Gastrocnemius medialis (tissue), 4 donors: Measurements from ENCODE around the gene APPBP2. TPM values are rescaled to one million over a fixed set of nuclear protein-coding genes. Genes with fewer than 3 reads are reported as not detected.

Experiments
- ATAC-seq, 2 donors: fragments of 150-250 bp; one replicate each; pipeline ENCODE4 v1.9.1; 2016
- DNase-seq, 2 donors: peaks; one replicate each; pipeline ENCODE4 v3.0.0-alpha.2; 2019
- H3K27ac ChIP-seq, 4 donors: fragments of 200-600 bp; sonication (generic); 1 replicate in 1 of 4; 2 replicates in 3 of 4; pipeline ENCODE4 v1.5.1; 2016 to 2018; ENCODE audit warnings: mild to moderate bottlenecking in 2 of 4, moderate library complexity in 1 of 4
- H3K27me3 ChIP-seq, 3 donors: fragments of 200-600 bp; sonication (generic) in 2 of 3; 1 replicate in 1 of 3; 2 replicates in 2 of 3; pipeline versions ENCODE4 v1.5.1 to v1.6.0; 2016 to 2019; ENCODE audit warnings: mild to moderate bottlenecking in 1 of 3, moderate library complexity in 1 of 3
- H3K36me3 ChIP-seq, 2 donors: fragments of 200-600 bp; sonication (generic) in 1 of 2; one replicate each; pipeline ENCODE4 v1.5.1; 2017 to 2018
- H3K4me1 ChIP-seq, 2 donors: fragments of 200-600 bp; sonication (generic) in 1 of 2; one replicate each; pipeline ENCODE4 v1.5.1; 2016 to 2017; ENCODE audit warnings: mild to moderate bottlenecking in 2 of 2
- H3K4me3 ChIP-seq, 4 donors: fragments of 200-600 bp; sonication (generic) in 3 of 4; 1 replicate in 1 of 4; 2 replicates in 3 of 4; pipeline ENCODE4 v1.5.1; 2016 to 2019; ENCODE audit warnings: mild to moderate bottlenecking in 2 of 4
- H3K9me3 ChIP-seq, 3 donors: fragments of 200-600 bp; sonication (generic) in 2 of 3; 1 replicate in 1 of 3; 2 replicates in 2 of 3; pipeline ENCODE4 v1.5.1; 2016 to 2019
- POLR2A ChIP-seq, 2 donors: fragments of 450-650 bp; IDR thresholded peaks; one replicate each; pipeline ENCODE4 v1.6.1; 2017; ENCODE audit warnings: antibody characterized with exemption in 2 of 2, mild to moderate bottlenecking in 2 of 2, moderate library complexity in 2 of 2
- in situ Hi-C, 4 donors: fragments of 200-750 bp; cut with MboI; loops; one replicate each; pipeline versions ENCODE4 v1.15.0 to v1.8.0; 2017; ENCODE audit warnings: low sequenced_read_pairs in 4 of 4
- intact Hi-C: fragments of 100-400 bp; cut with DNase I; formaldehyde crosslinking; loops from one replicate; pipeline ENCODE4 v1.15.1; 2023; ENCODE audit warnings: low total_unique reads
- total RNA-seq, 4 donors: library from RNA; depleted of rRNA; stranded (reverse); fragments of >200 nt; gene quantifications; one replicate each; pipeline versions ENCODE4 v1.1.0 to v1.2.3, GENCODE V29; 2016
- TF ChIP-seq, protein P1 (sequence below), 5 experiments: fragments of 450-650 bp in 3 of 5; fragments of 200-600 bp in 2 of 5; sonication (generic) in 2 of 5; IDR thresholded peaks in 4 of 5; conservative IDR thresholded peaks in 1 of 5; 1 replicate in 4 of 5; 2 replicates in 1 of 5; pipeline ENCODE4 v1.5.1; 2016 to 2019; ENCODE audit warnings: antibody characterized with exemption in 5 of 5, mild to moderate bottlenecking in 3 of 5, moderate library complexity in 3 of 5

APPBP2 gene
- total RNA-seq, 4 donors from 2014 or later, result 14.2 to 21.8 (median 18.1) TPM

GRCh38 chr17:60443713-60444112 is 82.3 kb downstream of the APPBP2 start:
- no peak for TF ChIP-seq POLR2A (IDR thresholded peaks at IDR 0.05)
- TF ChIP-seq, protein P1, sequence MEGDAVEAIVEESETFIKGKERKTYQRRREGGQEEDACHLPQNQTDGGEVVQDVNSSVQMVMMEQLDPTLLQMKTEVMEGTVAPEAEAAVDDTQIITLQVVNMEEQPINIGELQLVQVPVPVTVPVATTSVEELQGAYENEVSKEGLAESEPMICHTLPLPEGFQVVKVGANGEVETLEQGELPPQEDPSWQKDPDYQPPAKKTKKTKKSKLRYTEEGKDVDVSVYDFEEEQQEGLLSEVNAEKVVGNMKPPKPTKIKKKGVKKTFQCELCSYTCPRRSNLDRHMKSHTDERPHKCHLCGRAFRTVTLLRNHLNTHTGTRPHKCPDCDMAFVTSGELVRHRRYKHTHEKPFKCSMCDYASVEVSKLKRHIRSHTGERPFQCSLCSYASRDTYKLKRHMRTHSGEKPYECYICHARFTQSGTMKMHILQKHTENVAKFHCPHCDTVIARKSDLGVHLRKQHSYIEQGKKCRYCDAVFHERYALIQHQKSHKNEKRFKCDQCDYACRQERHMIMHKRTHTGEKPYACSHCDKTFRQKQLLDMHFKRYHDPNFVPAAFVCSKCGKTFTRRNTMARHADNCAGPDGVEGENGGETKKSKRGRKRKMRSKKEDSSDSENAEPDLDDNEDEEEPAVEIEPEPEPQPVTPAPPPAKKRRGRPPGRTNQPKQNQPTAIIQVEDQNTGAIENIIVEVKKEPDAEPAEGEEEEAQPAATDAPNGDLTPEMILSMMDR (IDR thresholded peaks at IDR 0.05 in 4 of 5, conservative IDR thresholded peaks at IDR 0.05 in 1 of 5), result no peak
- no peak overlapping the region for H3K4me3 ChIP-seq
- H3K36me3 ChIP-seq, result peaks cover 0 to 24% of the 10 kb centered on the region in 2 donors
- ATAC-seq (no peak), DNase-seq (no peak)
- in situ Hi-C loops (loop anchor here (25.0 kb wide), 2 partner anchors 306 to 381 kb away; partner anchors contain the start of gene CA4 (in 3 of the 4)), intact Hi-C loops (no loop called here)
- H3K27ac ChIP-seq, result no peak overlapping the region
- H3K4me1 ChIP-seq, result no peaks in the 10 kb centered on the region
- no peaks in the 10 kb centered on the region for H3K27me3 ChIP-seq
- no peaks in the 10 kb centered on the region for H3K9me3 ChIP-seq

DNA sequence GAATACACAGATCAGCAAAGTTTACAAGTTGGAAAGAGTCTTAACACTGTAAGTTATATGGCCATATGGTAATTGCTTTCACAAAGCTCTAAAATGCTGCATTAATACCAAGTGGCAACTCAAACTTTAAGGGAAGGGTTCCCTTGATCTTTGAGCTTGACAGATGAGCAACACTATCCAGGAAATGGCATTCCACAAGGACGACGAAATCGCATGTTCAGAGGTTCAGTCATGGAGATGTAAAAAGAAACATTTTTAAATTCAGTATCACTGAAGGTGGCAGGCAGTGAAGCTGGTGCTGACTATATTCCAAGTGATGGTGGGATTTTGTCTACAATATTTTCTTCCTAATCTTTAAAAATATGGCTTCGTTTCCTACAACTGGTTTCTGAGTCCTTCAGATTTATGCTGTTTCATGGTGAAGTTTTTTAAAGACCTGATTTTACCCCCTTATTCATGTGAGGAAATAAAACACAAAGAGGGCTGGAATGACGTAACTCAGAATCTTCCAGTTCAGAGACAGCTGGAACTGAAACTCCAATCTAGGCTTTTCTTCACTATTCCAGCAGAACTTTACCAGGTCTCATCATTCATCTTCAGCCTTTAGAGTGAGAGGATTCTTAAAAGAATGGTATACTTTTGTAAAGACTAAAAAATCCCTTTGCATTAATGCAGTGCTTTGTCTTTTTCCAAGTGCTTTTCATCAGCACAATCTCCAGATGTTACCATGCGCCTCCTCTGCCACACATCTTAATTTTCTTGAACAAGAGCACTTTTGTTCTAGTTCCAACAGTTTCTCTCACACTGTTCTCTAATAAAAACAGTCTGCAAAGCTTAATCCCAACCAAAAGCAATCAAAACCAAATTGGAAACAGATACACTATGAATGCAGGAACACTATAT is 83.5 kb downstream of the APPBP2 start:
- no peaks in the 10 kb centered on the region for H3K4me1 ChIP-seq
- H3K4me3 ChIP-seq, result no peak overlapping the region
- intact Hi-C loops, result no loop called here
- no peaks in the 10 kb centered on the region for H3K27me3 ChIP-seq
- in situ Hi-C loops, result loop anchor here (25.0 kb wide), 2 partner anchors 305 to 380 kb away; partner anchors contain the start of gene CA4 (in 3 of the 4)
- no peaks in the 10 kb centered on the region for H3K9me3 ChIP-seq
- TF ChIP-seq, protein P1 (IDR thresholded peaks at IDR 0.05 in 4 of 5, conservative IDR thresholded peaks at IDR 0.05 in 1 of 5), result no peak
- no peak for TF ChIP-seq POLR2A (IDR thresholded peaks at IDR 0.05)
- ATAC-seq (no peak), DNase-seq (no peak)
- peaks cover 0 to 16% of the 10 kb centered on the region in 2 donors for H3K36me3 ChIP-seq
- H3K27ac ChIP-seq, result no peak overlapping the region

DNA sequence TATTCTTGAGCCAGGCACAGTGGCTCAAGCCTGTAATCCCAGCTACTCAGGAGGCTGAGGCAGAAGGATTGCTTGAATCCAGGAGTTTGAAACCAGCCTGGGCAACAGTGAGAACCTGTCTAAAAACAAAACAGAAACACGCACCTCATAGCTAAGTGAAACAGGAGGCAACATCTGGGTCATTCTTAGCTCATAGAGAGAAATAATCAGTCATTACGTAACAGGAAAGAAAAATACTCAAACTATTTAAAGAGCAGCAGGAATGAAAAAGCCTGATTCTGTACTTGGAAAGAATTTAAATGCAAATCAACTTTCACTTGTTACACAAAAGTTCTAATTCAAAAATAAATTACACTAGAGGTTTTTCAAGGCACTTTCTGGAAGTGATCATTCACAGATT is 86.5 kb downstream of the APPBP2 start:
- H3K9me3 ChIP-seq, result no peaks in the 10 kb centered on the region
- no peak for TF ChIP-seq POLR2A (IDR thresholded peaks at IDR 0.05)
- TF ChIP-seq, protein P1 (IDR thresholded peaks at IDR 0.05 in 4 of 5, conservative IDR thresholded peaks at IDR 0.05 in 1 of 5), result no peak
- H3K27ac ChIP-seq, result no peak overlapping the region
- H3K36me3 ChIP-seq, result no peaks in the 10 kb centered on the region
- ATAC-seq, result no peak
- intact Hi-C loops, result no loop called here
- in situ Hi-C loops, result loop anchor here (25.0 kb wide), 2 partner anchors 302 to 377 kb away; partner anchors contain the start of gene CA4 (in 3 of the 4)
- peaks cover 4 to 5% of the 10 kb centered on the region in 2 donors for H3K4me1 ChIP-seq
- no peak overlapping the region for H3K4me3 ChIP-seq
- no peaks in the 10 kb centered on the region for H3K27me3 ChIP-seq
- DNase-seq, result no peak

GRCh38 chr17:60436676-60437075 is 89.4 kb downstream of the APPBP2 start:
- no peak for ATAC-seq
- intact Hi-C loops, result loop anchor here (1.0 kb wide), 1 partner anchor 293 kb away; no protein-coding TSS in a partner anchor

More at GRCh38 chr17:60436676-60437075, 89.4 kb downstream of the APPBP2 start:
- Histone ChIP-seq H3K36me3 (no peaks in the 10 kb centered on the region), H3K4me1 (peaks cover 4 to 5% of the 10 kb centered on the region in 2 donors), H3K27ac (no peak overlapping the region), H3K27me3 (no peaks in the 10 kb centered on the region), H3K9me3 (no peaks in the 10 kb centered on the region), H3K4me3 (no peak overlapping the region)
- no peak for TF ChIP-seq POLR2A (IDR thresholded peaks at IDR 0.05)
- TF ChIP-seq, protein P1 (IDR thresholded peaks at IDR 0.05 in 4 of 5, conservative IDR thresholded peaks at IDR 0.05 in 1 of 5), result no peak
- DNase-seq, result no peak
- in situ Hi-C loops, result loop anchor here (25.0 kb wide), 2 partner anchors 299 to 374 kb away; partner anchors contain the start of gene CA4 (in 3 of the 4)
